Activated CD4-positive, alpha-beta T cell treated with anti-CD3 and anti-CD28 coated beads, Interleukin-2, Interleukin-4, amounts not matched to agents 100 ng/mL and 50 ng/mL, durations not matched to agents 16 hours and 8 hours (primary cell): ENCODE data around the gene STIM2.

Experiments
- DNase-seq: peaks from one replicate; pipeline ENCODE4 v3.0.0-alpha.2; 2020; ENCODE audit warnings: low spot score

The STIM2 gene

GRCh38 chr4:27040356-27040755 is 179.7 kb downstream of the STIM2 start:
- no peak for DNase-seq

- no peak for DNase-seq
Measured at GRCh38 chr4:27042411-27042810, 181.8 kb downstream of the STIM2 start.

GRCh38 chr4:27043200-27043599 is 182.6 kb downstream of the STIM2 start:
- DNase-seq: no peak

- DNase-seq: no peak
Measured at GRCh38 chr4:27046851-27047250, 186.2 kb downstream of the STIM2 start.

GRCh38 chr4:27048429-27049238 is 188.0 kb downstream of the STIM2 start:
- DNase-seq: peak; percentile 32

- no peak for DNase-seq
Measured at GRCh38 chr4:27049239-27049829, 188.7 kb downstream of the STIM2 start.

- no peak for DNase-seq
Measured at GRCh38 chr4:27050731-27051130, 190.1 kb downstream of the STIM2 start.

- DNase-seq: no peak
Measured at GRCh38 chr4:27055221-27055760, 194.7 kb downstream of the STIM2 start.

- DNase-seq: no peak
Measured at GRCh38 chr4:27056281-27056680, 195.6 kb downstream of the STIM2 start.

GRCh38 chr4:27057053-27057452 is 196.4 kb downstream of the STIM2 start:
- no peak for DNase-seq

GRCh38 chr4:27057662-27058061 is 197.0 kb downstream of the STIM2 start:
- DNase-seq: no peak

- no peak for DNase-seq
Measured at GRCh38 chr4:27058819-27059406, 198.3 kb downstream of the STIM2 start.

GRCh38 chr4:27059446-27059845 is 198.8 kb downstream of the STIM2 start:
- no peak for DNase-seq

GRCh38 chr4:27062256-27062655 is 201.6 kb downstream of the STIM2 start:
- DNase-seq: no peak

- DNase-seq: no peak
Measured at GRCh38 chr4:27066591-27066990, 205.9 kb downstream of the STIM2 start.

GRCh38 chr4:27068151-27068867 is 207.7 kb downstream of the STIM2 start:
- no peak for DNase-seq
